HG03097 (cell line): ENCODE data around the gene HNF4A.
"Not testable (repeated sequence)": the region's sequence is repeated elsewhere in the genome, so short reads cannot be mapped to it uniquely, and the experiment has no call there.

Experiments
- ATAC-seq: cut with Tn5 transposase; IDR thresholded peaks from one replicate; pipeline ENCODE4 v1.9.1; 2021; ENCODE audit not compliant: unreplicated experiment, low FRiP score

HNF4A gene

GRCh38 chr20:44355498-44356352, at the start of gene HNF4A:
Gene HNF4A (plus strand): TSS chr20:44355699. CDS start chr20:44355805, 106 bp downstream.
- no peak for ATAC-seq

- ATAC-seq, result no peak
These were observed 48.6 kb upstream of the HNF4A start for GRCh38 chr20:44306927-44307326.

- no peak for ATAC-seq
These were observed 45.5 kb upstream of the HNF4A start for GRCh38 chr20:44309763-44310663.

- ATAC-seq, result peak; percentile 87
These were observed 44.5 kb upstream of the HNF4A start, which contains the start of gene FITM2 for GRCh38 chr20:44310664-44311639. Gene FITM2 (minus strand): TSS chr20:44311202. CDS start chr20:44311148, 54 bp downstream.

GRCh38 chr20:44314870-44315269, 40.6 kb upstream of the HNF4A start:
- ATAC-seq, result no peak

GRCh38 chr20:44319839-44320422, 35.6 kb upstream of the HNF4A start:
- ATAC-seq, result no peak

GRCh38 chr20:44324343-44324742, 31.2 kb upstream of the HNF4A start:
- ATAC-seq, result no peak

GRCh38 chr20:44326391-44327159, 28.9 kb upstream of the HNF4A start:
- no peak for ATAC-seq

- ATAC-seq, result not testable (repeated sequence)
These were observed 27.8 kb upstream of the HNF4A start for GRCh38 chr20:44327748-44328147.

- ATAC-seq, result no peak
These were observed 27.1 kb upstream of the HNF4A start for GRCh38 chr20:44328428-44328827.

- ATAC-seq, result no peak
These were observed 24.3 kb upstream of the HNF4A start for GRCh38 chr20:44331201-44331600.

GRCh38 chr20:44334306-44334705, 21.2 kb upstream of the HNF4A start:
- no peak for ATAC-seq

GRCh38 chr20:44334709-44335108, 20.8 kb upstream of the HNF4A start:
- no peak for ATAC-seq

- ATAC-seq, result no peak
These were observed 19.8 kb upstream of the HNF4A start for GRCh38 chr20:44335675-44336074.

- no peak for ATAC-seq
These were observed 19.4 kb upstream of the HNF4A start for GRCh38 chr20:44336086-44336485.

- no peak for ATAC-seq
These were observed 18.6 kb upstream of the HNF4A start, which contains the start of gene R3HDML for GRCh38 chr20:44336725-44337380. Gene R3HDML (plus strand): TSS chr20:44337043. CDS start chr20:44337158, 115 bp downstream.

- no peak for ATAC-seq
These were observed 13.3 kb upstream of the HNF4A start for GRCh38 chr20:44342248-44342647.

- no peak for ATAC-seq
These were observed 12.3 kb upstream of the HNF4A start for GRCh38 chr20:44343162-44343675.
